ENCODE measurements around the gene UBE2A.

UBE2A gene

GRCh38 chrX:119574394-119575266 lies at the start of gene UBE2A (continued):
- TF ChIP-seq GLIS1 (tag by site-specific recombination; IDR thresholded peaks at IDR 0.05) (peak; percentile 92), ZNF777 (tag by site-specific recombination; IDR thresholded peaks at IDR 0.05; ENCODE audit: borderline replicate concordance) (peak; percentile 65; the same call in 1 of the 2 replicates), BCL6B (tag by site-specific recombination; IDR thresholded peaks at IDR 0.05) (no peak), ZSCAN18 (tag by site-specific recombination; IDR thresholded peaks at IDR 0.05) (no peak), ZNF350 (tag by site-specific recombination; IDR thresholded peaks at IDR 0.05) (no peak), ZNF221 (tag by site-specific recombination; IDR thresholded peaks at IDR 0.05; ENCODE audit: borderline replicate concordance) (no peak), ZFP69B (tag by site-specific recombination; IDR thresholded peaks at IDR 0.05) (0 out of 2 replicates have a peak, but pooled peaks have one; percentile 81), ZNF292 (tag by site-specific recombination; IDR thresholded peaks at IDR 0.05; ENCODE audit: borderline replicate concordance, low read depth) (no peak), ZNF175 (tag by site-specific recombination; IDR thresholded peaks at IDR 0.05) (no peak), SALL2 (tag by site-specific recombination; IDR thresholded peaks at IDR 0.05; ENCODE audit: borderline replicate concordance) (no peak), ZNF155 (tag by site-specific recombination; IDR thresholded peaks at IDR 0.05) (no peak), ZEB2 (tag by site-specific recombination; IDR thresholded peaks at IDR 0.05) (peak; percentile 88), YY1 (tag by site-specific recombination; IDR thresholded peaks at IDR 0.05) (no peak), ZNF518A (tag by site-specific recombination; conservative IDR thresholded peaks at IDR 0.05; ENCODE audit: low read depth) (no peak), ZNF639 (tag by site-specific recombination; IDR thresholded peaks at IDR 0.05) (peak; percentile 13; the same call in 1 of the 2 replicates), ZBTB10 (tag by site-specific recombination; IDR thresholded peaks at IDR 0.05) (peak; percentile 91), PRDM2 (tag by site-specific recombination; IDR thresholded peaks at IDR 0.05; ENCODE audit: borderline replicate concordance) (no peak), ZNF362 (tag by site-specific recombination; IDR thresholded peaks at IDR 0.05) (no peak)
